ENCODE measurements around the gene HMX2. TPM values are rescaled to one million over a fixed set of nuclear protein-coding genes. Genes with fewer than 3 reads are reported as not detected.

Gene HMX2
- total and polyA plus RNA-seq, 2 of the 13 experiments (the other 11 are each of a cell fraction or from before 2014, with no cell fraction given), result not detected

DNA sequence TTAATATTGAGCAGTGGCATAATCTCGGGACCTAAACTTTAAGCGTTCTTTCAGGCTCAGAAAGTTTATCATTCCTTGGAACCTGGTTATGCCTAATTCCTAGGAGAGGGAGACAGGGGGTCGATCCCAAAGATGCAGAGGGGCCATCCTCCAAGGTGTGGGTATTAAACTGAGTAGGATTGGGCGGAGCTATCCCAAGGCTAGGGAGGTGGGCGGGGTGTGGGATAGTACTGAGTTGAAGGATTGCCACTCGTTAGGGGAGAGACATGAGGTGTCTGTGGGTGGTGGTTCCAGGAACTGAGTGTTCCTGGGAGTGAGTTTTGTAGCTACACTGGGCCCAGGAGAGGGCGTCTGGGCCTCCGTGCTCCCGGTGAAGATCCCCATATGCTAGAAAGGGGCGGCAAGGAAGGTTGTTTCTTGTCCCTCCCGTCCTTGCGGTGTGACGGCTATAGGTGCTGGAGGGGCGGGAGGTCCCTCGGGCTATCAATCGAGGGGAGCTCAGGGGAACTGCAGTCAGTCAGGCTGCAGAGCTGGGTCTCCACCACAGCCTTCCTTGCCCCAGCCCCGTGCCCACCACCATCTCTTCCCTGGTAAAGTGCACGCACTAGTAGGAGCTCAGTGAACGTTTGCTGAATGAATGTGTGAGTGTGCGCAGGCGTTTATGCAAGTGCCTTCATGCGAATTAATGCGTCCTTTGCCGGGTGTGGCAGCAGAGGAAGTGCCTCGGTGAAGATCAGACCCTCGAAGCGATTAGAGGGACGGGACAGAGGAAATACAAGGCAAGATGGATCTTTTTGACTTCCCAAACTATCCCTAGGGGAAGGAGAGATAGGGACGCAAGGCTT lies 3.0 kb upstream of the HMX2 start (continued):
- TF ChIP-seq ZNF800 (CRISPR knock-in tag; IDR thresholded peaks at IDR 0.05), result peak; percentile 73; the same call in 1 of the 2 replicates
- no peak for TF ChIP-seq ZNF597 (CRISPR knock-in tag; IDR thresholded peaks at IDR 0.05)
- TF ChIP-seq ZNF124 (CRISPR knock-in tag; IDR thresholded peaks at IDR 0.05), result no peak
- TF ChIP-seq XRCC5 (optimal IDR thresholded peaks at IDR 0.05; ENCODE audit: low read length), result no peak
- TF ChIP-seq BHLHE40 (IDR thresholded peaks at IDR 0.05; ENCODE audit: low read length), result no peak
- TF ChIP-seq PRMT3 (CRISPR knock-in tag; IDR thresholded peaks at IDR 0.05; ENCODE audit: borderline replicate concordance, low read depth), result no peak
- TF ChIP-seq DR1 (CRISPR knock-in tag; IDR thresholded peaks at IDR 0.05), result no peak

- BruUV-seq (replicated peaks), result no TSS peak
- peaks cover 38 to 98% of the 10 kb centered on the region in 2 experiments for H3K27me3 ChIP-seq (ENCODE audit: control insufficient read depth in 1 of 2, insufficient read depth in 2 of 2, low read length in 2 of 2)
- H3K79me2 ChIP-seq (ENCODE audit: insufficient read depth, low read length), result no peaks in the 10 kb centered on the region
- no peak overlapping the region for H3K4me2 ChIP-seq (ENCODE audit: low read depth, low read length)
- ATAC-seq, result no peak
- H3K36me3 ChIP-seq (replicated peaks in 1 of 2; ENCODE audit: control insufficient read depth in 1 of 2, insufficient read depth in 2 of 2, low read length in 2 of 2), result no peaks in the 10 kb centered on the region
- intact Hi-C loops (cut with micrococcal nuclease; ENCODE audit: unreplicated experiment) (no loop called here), in situ Hi-C loops (cut with HindIII; ENCODE audit: extremely low pct_ligation_motif_present, low pct_unique_long_range_greater_than_20kb) (no loop called here)
- H4K20me1 ChIP-seq (ENCODE audit: insufficient read depth, low read length), result 0 out of 2 replicates have a peak, but pooled peaks cover 2% of the 10 kb centered on the region
- no peaks in the 10 kb centered on the region for H3K9me3 ChIP-seq (ENCODE audit: low read length)
- no peak overlapping the region for H3K27ac ChIP-seq (ENCODE audit: extremely low read length, insufficient read depth, low read length)
- no peak overlapping the region for H3K9ac ChIP-seq (ENCODE audit: insufficient read depth, low read depth, low read length)
- FAIRE-seq, result no peak
- TF ChIP-seq SIN3A (IDR thresholded peaks at IDR 0.05; ENCODE audit: borderline replicate concordance, low read depth, low read length) (no peak), ZNF441 (CRISPR knock-in tag; IDR thresholded peaks at IDR 0.05; ENCODE audit: borderline replicate concordance) (no peak), ATRX (CRISPR knock-in tag; IDR thresholded peaks at IDR 0.05; ENCODE audit: borderline replicate concordance) (no peak), ZNF614 (CRISPR knock-in tag; IDR thresholded peaks at IDR 0.05; ENCODE audit: borderline replicate concordance) (no peak), ZNF773 (CRISPR knock-in tag; IDR thresholded peaks at IDR 0.05; ENCODE audit: borderline replicate concordance) (no peak)
- TF ChIP-seq, protein P1, sequence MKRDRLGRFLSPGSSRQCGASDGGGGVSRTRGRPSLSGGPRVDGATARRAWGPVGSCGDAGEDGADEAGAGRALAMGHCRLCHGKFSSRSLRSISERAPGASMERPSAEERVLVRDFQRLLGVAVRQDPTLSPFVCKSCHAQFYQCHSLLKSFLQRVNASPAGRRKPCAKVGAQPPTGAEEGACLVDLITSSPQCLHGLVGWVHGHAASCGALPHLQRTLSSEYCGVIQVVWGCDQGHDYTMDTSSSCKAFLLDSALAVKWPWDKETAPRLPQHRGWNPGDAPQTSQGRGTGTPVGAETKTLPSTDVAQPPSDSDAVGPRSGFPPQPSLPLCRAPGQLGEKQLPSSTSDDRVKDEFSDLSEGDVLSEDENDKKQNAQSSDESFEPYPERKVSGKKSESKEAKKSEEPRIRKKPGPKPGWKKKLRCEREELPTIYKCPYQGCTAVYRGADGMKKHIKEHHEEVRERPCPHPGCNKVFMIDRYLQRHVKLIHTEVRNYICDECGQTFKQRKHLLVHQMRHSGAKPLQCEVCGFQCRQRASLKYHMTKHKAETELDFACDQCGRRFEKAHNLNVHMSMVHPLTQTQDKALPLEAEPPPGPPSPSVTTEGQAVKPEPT (CRISPR knock-in tag; IDR thresholded peaks at IDR 0.05; ENCODE audit: low read depth), result no peak
- no peak overlapping the region for H3K4me3 ChIP-seq (replicated peaks in 1 of 3; ENCODE audit: insufficient read depth in 1 of 3, low read depth in 2 of 3, low read length in 3 of 3)
- no peak for DNase-seq (ENCODE audit: low spot score)
- peaks cover 51% of the 10 kb centered on the region for H3K4me1 ChIP-seq (ENCODE audit: insufficient read depth, low read length)
- CTCF ChIA-PET (ENCODE audit: low intra/inter-chr PET ratio, low total read pairs), result no interaction called here
- POLR2A ChIA-PET, result interaction anchor here (1.0 kb wide), 1 partner anchor 9 kb away, joined by 3 read pairs; the partner anchor contains the start of gene BUB3
- H2AFZ ChIP-seq (ENCODE audit: low read length), result no peak overlapping the region
- WGBS (ENCODE audit: low lambda C conversion rate), result 16% methylated on average over 11 of the region's 14 CpGs
Observed at GRCh38 chr10:123145542-123146012, 2.4 kb upstream of the HMX2 start.

Data from HepG2 (cell line).